ENCODE measurements around the gene RTN4. TPM values are rescaled to one million over a fixed set of nuclear protein-coding genes. Genes with fewer than 3 reads are reported as not detected.

The RTN4 gene
- total RNA-seq, 4 donors from 2014 or later, result 183 to 259 (median 244) TPM

DNA sequence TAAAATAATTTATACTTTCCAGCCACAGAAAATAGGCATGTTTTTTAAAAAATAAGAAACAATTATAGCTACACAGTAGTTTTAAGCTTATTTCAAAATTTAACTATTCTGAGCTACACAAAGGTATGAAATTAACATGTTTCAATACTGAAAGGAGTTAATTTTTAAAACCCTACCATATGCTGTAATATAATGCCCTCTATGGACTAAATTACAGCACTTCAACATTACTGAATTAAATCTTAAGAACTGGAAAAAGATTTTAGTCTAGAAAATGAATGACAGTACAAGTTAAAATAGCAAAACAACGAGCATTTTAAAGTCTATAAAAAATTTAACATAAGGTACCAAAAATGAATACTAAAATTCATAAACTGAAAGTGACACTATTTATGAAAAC, 36.3 kb downstream of the RTN4 start:
- intact Hi-C loops (cut with DNase I; ENCODE audit: low total_unique reads), result loop anchor here (1.0 to 10.0 kb wide), 9 partner anchors 69 to 603 kb away; partner anchors contain the start of genes CLHC1, EML6, PPP4R3B and RPS27A
- H3K4me1 ChIP-seq, result peaks cover 48 to 52% of the 10 kb centered on the region in 2 donors
- no peaks in the 10 kb centered on the region for H3K9me3 ChIP-seq
- H3K27me3 ChIP-seq, result no peaks in the 10 kb centered on the region
- H3K4me3 ChIP-seq, result no peak overlapping the region
- no peaks in the 10 kb centered on the region for H3K36me3 ChIP-seq
- DNase-seq (no peak), ATAC-seq (no peak)
- peak overlapping the region; percentile 89 to 94 (median 91) for H3K27ac ChIP-seq
- TF ChIP-seq CTCF (IDR thresholded peaks at IDR 0.05 in 4 of 5, conservative IDR thresholded peaks at IDR 0.05 in 1 of 5) (peak in 2 of 5 experiments; percentile 26 to 53), POLR2A (IDR thresholded peaks at IDR 0.05) (no peak)
- in situ Hi-C loops (cut with MboI; ENCODE audit: low sequenced_read_pairs in 4 of 4), result loop anchor here in 2 of 4 donors (10.0 to 25.0 kb wide), 2 partner anchors 109 to 302 kb away; partner anchors contain the start of gene EML6 (in 1 of the 2)

DNA sequence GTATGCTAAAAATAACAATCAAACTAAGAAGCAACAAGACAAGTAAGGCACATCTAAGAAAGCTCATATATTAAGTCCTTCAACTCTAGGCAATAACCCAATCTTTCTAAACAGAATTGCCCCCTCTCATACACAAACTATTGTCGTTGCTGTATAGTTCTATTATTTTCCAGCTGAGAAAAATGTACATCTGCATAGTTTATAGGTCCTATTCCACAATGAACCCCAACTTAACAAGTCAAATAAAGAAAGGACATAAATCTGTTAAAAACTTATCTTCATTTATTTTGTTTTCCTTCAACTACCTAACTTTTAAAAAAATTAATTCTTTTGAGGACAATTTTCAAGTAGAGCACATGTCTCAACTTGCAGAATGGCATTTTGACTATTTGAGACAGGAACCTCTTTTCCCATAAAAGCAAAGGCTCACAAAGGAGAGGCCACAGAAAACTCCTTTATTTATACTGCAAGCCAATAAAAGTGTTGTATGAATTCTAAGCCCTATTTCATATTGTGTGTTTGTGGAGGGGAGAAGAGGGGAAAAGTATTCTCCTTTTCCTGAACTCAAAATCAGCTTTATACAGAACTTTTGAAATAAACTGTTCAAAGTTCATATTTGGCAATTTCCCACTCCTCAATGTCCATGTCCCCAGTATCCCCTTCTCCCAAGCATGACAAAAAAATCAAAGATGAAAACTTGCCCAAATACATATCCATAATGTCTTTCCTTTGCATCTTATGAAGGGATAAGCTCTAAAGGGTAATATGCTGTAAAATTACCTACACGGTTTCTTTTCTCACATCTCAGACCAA, 37.4 kb downstream of the RTN4 start:
- Histone ChIP-seq H3K27ac (peak overlapping the region; percentile 89 to 94 (median 91)), H3K4me3 (peak overlapping the region in 1 of 4 donors; percentile 33), H3K9me3 (no peaks in the 10 kb centered on the region), H3K27me3 (no peaks in the 10 kb centered on the region), H3K36me3 (no peaks in the 10 kb centered on the region), H3K4me1 (peaks cover 48 to 52% of the 10 kb centered on the region in 2 donors)
- ATAC-seq, result peak in 1 of 2 donors; percentile 23
- no peak for DNase-seq
- in situ Hi-C loops (cut with MboI; ENCODE audit: low sequenced_read_pairs in 4 of 4) (loop anchor here in 2 of 4 donors (10.0 to 25.0 kb wide), 2 partner anchors 108 to 301 kb away; partner anchors contain the start of gene EML6 (in 1 of the 2)), intact Hi-C loops (cut with DNase I; ENCODE audit: low total_unique reads) (loop anchor here (1.0 to 10.0 kb wide), 8 partner anchors 34 to 604 kb away; partner anchors contain the start of genes CLHC1, EML6, PPP4R3B and RPS27A)
- no peak for TF ChIP-seq CTCF (IDR thresholded peaks at IDR 0.05 in 4 of 5, conservative IDR thresholded peaks at IDR 0.05 in 1 of 5)
- no peak for TF ChIP-seq POLR2A (IDR thresholded peaks at IDR 0.05)

- ATAC-seq (no peak), DNase-seq (no peak)
- no peaks in the 10 kb centered on the region for H3K9me3 ChIP-seq
- TF ChIP-seq POLR2A (IDR thresholded peaks at IDR 0.05), result no peak
- no peak for TF ChIP-seq CTCF (IDR thresholded peaks at IDR 0.05 in 4 of 5, conservative IDR thresholded peaks at IDR 0.05 in 1 of 5)
- peak overlapping the region; percentile 89 to 94 (median 91) for H3K27ac ChIP-seq
- H3K4me1 ChIP-seq, result peaks cover 55 to 56% of the 10 kb centered on the region in 2 donors
- no peaks in the 10 kb centered on the region for H3K27me3 ChIP-seq
- no peaks in the 10 kb centered on the region for H3K36me3 ChIP-seq
- in situ Hi-C loops (cut with MboI; ENCODE audit: low sequenced_read_pairs in 4 of 4), result loop anchor here in 2 of 4 donors (10.0 to 25.0 kb wide), 2 partner anchors 107 to 300 kb away; partner anchors contain the start of gene EML6 (in 1 of the 2)
- intact Hi-C loops (cut with DNase I; ENCODE audit: low total_unique reads), result loop anchor here (1.0 to 10.0 kb wide), 8 partner anchors 33 to 605 kb away; partner anchors contain the start of genes CLHC1, EML6, PPP4R3B and RPS27A
- peak overlapping the region; percentile 17 to 33 (median 22) for H3K4me3 ChIP-seq
These were observed 38.2 kb downstream of the RTN4 start for GRCh38 chr2:55011831-55012671.

DNA sequence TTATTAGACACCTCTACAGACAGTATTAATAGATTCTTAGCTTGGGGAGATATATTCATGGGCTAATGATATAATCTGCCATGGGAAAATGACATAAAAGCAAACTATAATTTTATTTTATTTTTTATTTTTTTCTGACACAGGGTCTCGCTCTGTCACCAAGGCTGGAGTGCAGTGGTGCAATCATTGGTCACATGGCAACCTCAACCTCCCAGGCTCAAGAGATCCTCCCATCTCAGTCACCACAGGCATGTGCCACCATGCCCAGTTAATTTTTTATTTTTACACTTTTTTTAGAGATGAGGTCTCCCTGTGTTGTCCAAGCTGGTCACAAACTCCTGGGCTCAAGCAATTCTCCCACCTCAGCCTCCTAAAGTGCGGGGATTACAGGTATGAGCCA, 39.3 kb downstream of the RTN4 start:
- H3K4me1 ChIP-seq, result peaks cover 56 to 62% of the 10 kb centered on the region in 2 donors
- in situ Hi-C loops (cut with MboI; ENCODE audit: low sequenced_read_pairs in 4 of 4) (loop anchor here in 2 of 4 donors (10.0 to 25.0 kb wide), 2 partner anchors 106 to 299 kb away; partner anchors contain the start of gene EML6 (in 1 of the 2)), intact Hi-C loops (cut with DNase I; ENCODE audit: low total_unique reads) (loop anchor here (1.0 to 10.0 kb wide), 6 partner anchors 39 to 606 kb away; partner anchors contain the start of genes CLHC1, EML6, PPP4R3B and RPS27A)
- TF ChIP-seq POLR2A (IDR thresholded peaks at IDR 0.05) (no peak), CTCF (IDR thresholded peaks at IDR 0.05 in 4 of 5, conservative IDR thresholded peaks at IDR 0.05 in 1 of 5) (no peak)
- no peaks in the 10 kb centered on the region for H3K9me3 ChIP-seq
- H3K27me3 ChIP-seq, result no peaks in the 10 kb centered on the region
- H3K36me3 ChIP-seq, result no peaks in the 10 kb centered on the region
- ATAC-seq (peak; percentile 24 to 51), DNase-seq (peak; percentile 32 to 63)
- peak overlapping the region in 3 of 4 donors; percentile 50 to 63 (median 56) for H3K4me3 ChIP-seq
- peak overlapping the region; percentile 89 to 94 (median 91) for H3K27ac ChIP-seq

Measured in gastrocnemius medialis (tissue), 4 donors.